GM19372 (cell line): ENCODE measurements around the gene SH3PXD2A.

Source experiments
- ATAC-seq: cut with Tn5 transposase; IDR thresholded peaks from one replicate; pipeline ENCODE4 v1.9.1; 2021; ENCODE audit warnings: mild to moderate bottlenecking, low read depth, moderate library complexity; ENCODE audit not compliant: unreplicated experiment

SH3PXD2A gene

GRCh38 chr10:103877861-103878260 is 22.5 kb upstream of the SH3PXD2A start:
- ATAC-seq, result no peak

- ATAC-seq, result no peak
Observed at GRCh38 chr10:103876155-103876554, 20.8 kb upstream of the SH3PXD2A start.

GRCh38 chr10:103874730-103875129 is 19.4 kb upstream of the SH3PXD2A start:
- ATAC-seq, result no peak

- no peak for ATAC-seq
Observed at GRCh38 chr10:103872137-103872931, 17.0 kb upstream of the SH3PXD2A start.

- no peak for ATAC-seq
Observed at GRCh38 chr10:103871006-103871405, 15.6 kb upstream of the SH3PXD2A start.

GRCh38 chr10:103870516-103870915 is 15.1 kb upstream of the SH3PXD2A start:
- no peak for ATAC-seq

GRCh38 chr10:103869336-103869735 is 14.0 kb upstream of the SH3PXD2A start:
- ATAC-seq, result no peak

GRCh38 chr10:103868200-103868599 is 12.8 kb upstream of the SH3PXD2A start:
- no peak for ATAC-seq

GRCh38 chr10:103861505-103861904 is 6.1 kb upstream of the SH3PXD2A start:
- ATAC-seq, result no peak

- no peak for ATAC-seq
Observed at GRCh38 chr10:103859161-103860086, 4.0 kb upstream of the SH3PXD2A start.

- no peak for ATAC-seq
Observed at GRCh38 chr10:103858360-103858759, 3.0 kb upstream of the SH3PXD2A start.

GRCh38 chr10:103856797-103857170 is 1.4 kb upstream of the SH3PXD2A start:
- no peak for ATAC-seq

- no peak for ATAC-seq
Observed at GRCh38 chr10:103855852-103856796, 748 bp upstream of the SH3PXD2A start.

GRCh38 chr10:103854686-103855391 is 537 bp downstream of the SH3PXD2A start:
- ATAC-seq, result no peak

GRCh38 chr10:103854265-103854685 is 1.1 kb downstream of the SH3PXD2A start:
- ATAC-seq, result no peak

- no peak for ATAC-seq
Observed at GRCh38 chr10:103853428-103854264, 1.7 kb downstream of the SH3PXD2A start.

GRCh38 chr10:103852856-103853255 is 2.5 kb downstream of the SH3PXD2A start:
- ATAC-seq, result no peak

GRCh38 chr10:103852189-103852711 is 3.1 kb downstream of the SH3PXD2A start:
- no peak for ATAC-seq

GRCh38 chr10:103851261-103851660 is 4.1 kb downstream of the SH3PXD2A start:
- no peak for ATAC-seq
